Keratinocyte (primary cell): ENCODE measurements around the gene RNF157. TPM values are rescaled to one million over a fixed set of nuclear protein-coding genes. Genes with fewer than 3 reads are reported as not detected.

Experiments used
- DNase-seq: peaks from one replicate; pipeline ENCODE4 v3.0.0-alpha.2; 2011; ENCODE audit warnings: low read depth, missing footprints, low spot score
- FAIRE-seq: peaks from 2 replicates; lab custom pipeline; 2011; peaks lifted over from hg19 to GRCh38; lab: Jason Lieb, UNC
- H2AFZ ChIP-seq: 2 replicates; pipeline ENCODE4 v1.6.0; 2012; ENCODE audit warnings: low read length, control low read depth, inconsistent platforms; ENCODE audit not compliant: control insufficient read depth
- H3K27ac ChIP-seq: 2 replicates; pipeline ENCODE4 v1.5.1; 2011; ENCODE audit warnings: low read length; ENCODE audit not compliant: control insufficient read depth, insufficient read depth
- H3K27me3 ChIP-seq: 3 replicates; pipeline ENCODE4 v1.6.0; 2011; ENCODE audit warnings: low read length; ENCODE audit not compliant: control insufficient read depth, insufficient read depth; ENCODE audit errors: extremely low read depth
- H3K36me3 ChIP-seq, 2 experiments: 2 replicates in 1 of 2; 3 replicates in 1 of 2; pipeline ENCODE4 v1.5.1; 2011; ENCODE audit warnings: low read length in 2 of 2, mild to moderate bottlenecking in 1 of 2; ENCODE audit not compliant: control insufficient read depth in 2 of 2, insufficient read depth in 2 of 2; ENCODE audit errors: extremely low read depth in 1 of 2
- H3K4me1 ChIP-seq: 3 replicates; pipeline ENCODE4 v1.5.1; 2011; ENCODE audit warnings: low read length; ENCODE audit not compliant: control insufficient read depth, insufficient read depth; ENCODE audit errors: extremely low read depth
- H3K4me2 ChIP-seq: 3 replicates; pipeline ENCODE4 v1.6.0; 2011; ENCODE audit warnings: low read depth, low read length; ENCODE audit not compliant: control insufficient read depth, insufficient read depth; ENCODE audit errors: extremely low read depth
- H3K4me3 ChIP-seq, 3 experiments: fragments of 200-600 bp in 1 of 3; sonication (generic) in 1 of 3; 2 replicates in 2 of 3; 3 replicates in 1 of 3; pipeline ENCODE4 v1.5.1; 2011 to 2016; ENCODE audit warnings: low read length in 3 of 3, mild to moderate bottlenecking in 3 of 3, control low read depth in 2 of 3, inconsistent platforms in 1 of 3, low read depth in 1 of 3, mixed read lengths in 1 of 3, mixed run types in 1 of 3, moderate library complexity in 1 of 3; ENCODE audit not compliant: control insufficient read depth in 2 of 3, insufficient read depth in 2 of 3; ENCODE audit errors: extremely low read depth in 1 of 3
- H3K79me2 ChIP-seq: 2 replicates; pipeline ENCODE4 v1.6.0; 2012; ENCODE audit warnings: low read length; ENCODE audit not compliant: control insufficient read depth, insufficient read depth
- H3K9ac ChIP-seq: 3 replicates; pipeline ENCODE4 v1.6.0; 2011; ENCODE audit warnings: low read length; ENCODE audit not compliant: control insufficient read depth, insufficient read depth; ENCODE audit errors: extremely low read depth
- H3K9me1 ChIP-seq: 3 replicates; pipeline ENCODE4 v1.6.0; 2011; ENCODE audit warnings: low read length; ENCODE audit not compliant: control insufficient read depth, insufficient read depth; ENCODE audit errors: extremely low read depth
- H3K9me3 ChIP-seq: 2 replicates; pipeline ENCODE4 v1.5.1; 2012; ENCODE audit warnings: low read depth, low read length; ENCODE audit not compliant: control insufficient read depth
- H4K20me1 ChIP-seq: 3 replicates; pipeline ENCODE4 v1.6.0; 2011; ENCODE audit warnings: low read length; ENCODE audit not compliant: control insufficient read depth, insufficient read depth; ENCODE audit errors: extremely low read depth
- EZH2 ChIP-seq: IDR thresholded peaks from one replicate; pipeline ENCODE4 v1.6.1; 2012; ENCODE audit warnings: inconsistent platforms, mild to moderate bottlenecking, low read length, moderate library complexity
- dilution Hi-C: fragments of 300-500 bp; cut with MboI; formaldehyde crosslinking; loops from one replicate; pipeline ENCODE4 v1.7.0; 2020; ENCODE audit warnings: low sequenced_read_pairs; ENCODE audit not compliant: extremely low pct_ligation_motif_present
- polyA plus RNA-seq, 5 experiments: library from polyadenylated mRNA; depleted of rRNA in 3 of 5; stranded (reverse) in 3 of 5; stranded (forward) in 1 of 5; unstranded in 1 of 5; fragments of >200 nt; gene quantifications; 1 replicate in 1 of 5; 2 replicates in 3 of 5; 3 replicates in 1 of 5; pipeline versions ENCODE4 v1.2.1 to v1.2.3, GENCODE V29; 2011 to 2012; ENCODE audit warnings: missing spikeins in 2 of 5, low read depth in 1 of 5, low replicate concordance in 1 of 5
- TF ChIP-seq, protein P1 (sequence below), 3 experiments: IDR thresholded peaks in 1 of 3; conservative IDR thresholded peaks in 1 of 3; optimal IDR thresholded peaks in 1 of 3; 2 replicates in 2 of 3; 3 replicates in 1 of 3; pipeline versions ENCODE3 to v1.5.1; 2011; ENCODE audit warnings: low read length in 3 of 3, mild to moderate bottlenecking in 3 of 3, moderate library complexity in 2 of 3, control low read depth in 1 of 3, inconsistent platforms in 1 of 3; ENCODE audit not compliant: insufficient read depth in 2 of 3; ENCODE audit errors: extremely low read depth in 1 of 3

RNF157 gene
- polyA plus RNA-seq, 1 donor (not counting 4 experiments of a cell fraction or from before 2014, with no cell fraction given), result not detected

DNA sequence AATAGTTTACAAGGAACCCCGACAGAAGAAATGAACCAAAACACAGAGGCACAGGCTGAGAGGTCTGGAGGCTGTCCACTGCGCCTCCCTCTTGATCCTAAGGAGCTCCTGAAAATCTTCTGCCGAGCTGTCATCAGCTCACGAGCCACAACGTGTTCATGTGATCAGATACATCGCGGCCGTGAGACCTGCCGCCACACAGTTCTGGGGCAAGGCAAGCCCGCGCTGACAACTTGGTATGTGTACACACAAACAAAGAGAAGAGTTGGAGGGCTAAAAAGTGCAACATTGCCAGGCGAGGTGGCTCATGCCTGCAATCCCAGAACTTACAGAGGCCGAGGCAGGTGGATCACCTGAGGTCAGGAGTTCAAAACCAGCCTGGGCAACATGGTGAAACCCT is 144.3 kb downstream of the RNF157 start:
- Histone ChIP-seq H3K4me1 (no peaks in the 10 kb centered on the region), H3K9me1 (peaks cover 2% of the 10 kb centered on the region), H3K79me2 (no peaks in the 10 kb centered on the region), H3K9ac (no peak overlapping the region), H4K20me1 (no peaks in the 10 kb centered on the region), H3K36me3 (peaks cover 17 to 30% of the 10 kb centered on the region in 2 experiments), H3K9me3 (no peaks in the 10 kb centered on the region), H2AFZ (no peak overlapping the region), H3K27me3 (no peaks in the 10 kb centered on the region), H3K27ac (no peak overlapping the region), H3K4me3 (no peak overlapping the region), H3K4me2 (no peak overlapping the region)
- dilution Hi-C loops, result no loop called here
- no peak for TF ChIP-seq EZH2
- TF ChIP-seq, protein P1, sequence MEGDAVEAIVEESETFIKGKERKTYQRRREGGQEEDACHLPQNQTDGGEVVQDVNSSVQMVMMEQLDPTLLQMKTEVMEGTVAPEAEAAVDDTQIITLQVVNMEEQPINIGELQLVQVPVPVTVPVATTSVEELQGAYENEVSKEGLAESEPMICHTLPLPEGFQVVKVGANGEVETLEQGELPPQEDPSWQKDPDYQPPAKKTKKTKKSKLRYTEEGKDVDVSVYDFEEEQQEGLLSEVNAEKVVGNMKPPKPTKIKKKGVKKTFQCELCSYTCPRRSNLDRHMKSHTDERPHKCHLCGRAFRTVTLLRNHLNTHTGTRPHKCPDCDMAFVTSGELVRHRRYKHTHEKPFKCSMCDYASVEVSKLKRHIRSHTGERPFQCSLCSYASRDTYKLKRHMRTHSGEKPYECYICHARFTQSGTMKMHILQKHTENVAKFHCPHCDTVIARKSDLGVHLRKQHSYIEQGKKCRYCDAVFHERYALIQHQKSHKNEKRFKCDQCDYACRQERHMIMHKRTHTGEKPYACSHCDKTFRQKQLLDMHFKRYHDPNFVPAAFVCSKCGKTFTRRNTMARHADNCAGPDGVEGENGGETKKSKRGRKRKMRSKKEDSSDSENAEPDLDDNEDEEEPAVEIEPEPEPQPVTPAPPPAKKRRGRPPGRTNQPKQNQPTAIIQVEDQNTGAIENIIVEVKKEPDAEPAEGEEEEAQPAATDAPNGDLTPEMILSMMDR (optimal IDR thresholded peaks at IDR 0.05 in 1 of 3, IDR thresholded peaks at IDR 0.05 in 1 of 3, conservative IDR thresholded peaks at IDR 0.05 in 1 of 3; ENCODE audit: extremely low read depth in 1 of 3, insufficient read depth in 2 of 3, low read length in 3 of 3), result no peak
- no peak for DNase-seq
- no peak for FAIRE-seq

DNA sequence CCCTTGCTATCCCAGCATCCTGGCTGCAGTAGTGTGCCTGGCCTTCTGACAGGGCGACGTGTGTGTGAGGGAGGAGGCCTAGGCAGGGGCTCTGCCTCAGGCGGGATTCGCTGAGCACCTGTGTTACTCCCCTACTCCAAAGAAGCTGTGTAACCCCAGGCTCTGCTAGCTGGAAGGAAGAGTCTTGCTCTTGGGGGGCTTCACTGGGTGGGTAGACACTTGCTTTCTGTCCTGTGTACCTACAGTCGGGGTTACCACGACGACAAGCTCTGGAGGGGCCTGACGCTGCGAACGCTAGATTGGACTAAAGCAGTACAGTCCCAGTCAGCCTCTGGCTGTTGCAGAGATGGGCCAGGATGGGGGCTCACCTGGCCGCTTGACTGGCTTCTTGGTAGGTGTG is 146.2 kb downstream of the RNF157 start:
- H3K4me3 ChIP-seq, result no peak overlapping the region
- H3K4me2 ChIP-seq, result no peak overlapping the region
- H3K9ac ChIP-seq, result no peak overlapping the region
- dilution Hi-C loops, result no loop called here
- H3K27ac ChIP-seq, result no peak overlapping the region
- FAIRE-seq (no peak), DNase-seq (no peak)
- TF ChIP-seq, protein P1 (optimal IDR thresholded peaks at IDR 0.05 in 1 of 3, IDR thresholded peaks at IDR 0.05 in 1 of 3, conservative IDR thresholded peaks at IDR 0.05 in 1 of 3; ENCODE audit: extremely low read depth in 1 of 3, insufficient read depth in 2 of 3, low read length in 3 of 3), result no peak
- TF ChIP-seq EZH2, result no peak
- H3K9me1 ChIP-seq, result peaks cover 2% of the 10 kb centered on the region
- H2AFZ ChIP-seq, result no peak overlapping the region
- no peaks in the 10 kb centered on the region for H3K27me3 ChIP-seq
- H3K79me2 ChIP-seq, result no peaks in the 10 kb centered on the region
- H3K36me3 ChIP-seq, result peaks cover 26 to 39% of the 10 kb centered on the region in 2 experiments
- H3K9me3 ChIP-seq, result no peaks in the 10 kb centered on the region
- no peaks in the 10 kb centered on the region for H4K20me1 ChIP-seq
- no peaks in the 10 kb centered on the region for H3K4me1 ChIP-seq
